Measurements from ENCODE around the gene SYNPO2L. TPM values are rescaled to one million over a fixed set of nuclear protein-coding genes. Genes with fewer than 3 reads are reported as not detected.

The SYNPO2L gene
- polyA plus RNA-seq, 1 donor from 2014 or later: not detected

GRCh38 chr10:73641328-73642060, 14.3 kb downstream of the SYNPO2L start, which contains the start of gene MYOZ1:
MYOZ1 (minus strand) TSS chr10:73641474; CDS start chr10:73640017, 1,457 bp downstream.
- no peaks in the 10 kb centered on the region for H4K20me1 ChIP-seq (ENCODE audit: insufficient read depth)
- H3K9me3 ChIP-seq (ENCODE audit: low read length): no peaks in the 10 kb centered on the region
- no peaks in the 10 kb centered on the region for H3K27me3 ChIP-seq (ENCODE audit: insufficient read depth, low read depth, low read length)
- TF ChIP-seq RAD21 (conservative IDR thresholded peaks at IDR 0.05) (no peak), EP300 (conservative IDR thresholded peaks at IDR 0.05; ENCODE audit: poor library complexity, severe bottlenecking) (no peak), CTCF (IDR thresholded peaks at IDR 0.05; ENCODE audit: poor library complexity, severe bottlenecking) (no peak), EZH2 (IDR thresholded peaks at IDR 0.05; ENCODE audit: borderline replicate concordance, insufficient read depth, low read length, poor library complexity, severe bottlenecking) (no peak), TAF1 (IDR thresholded peaks at IDR 0.05; ENCODE audit: low read depth) (no peak)
- no peaks in the 10 kb centered on the region for H3K79me2 ChIP-seq (replicated peaks; ENCODE audit: insufficient read depth, low read length)
- no peak within 1 kb of the TSS for H2AFZ ChIP-seq (ENCODE audit: low read depth, low read length)
- no peak within 1 kb of the TSS for H3K27ac ChIP-seq (ENCODE audit: low read length)
- no peaks in the 10 kb centered on the region for H3K9me2 ChIP-seq (ENCODE audit: insufficient read depth, low read length)
- H3F3A ChIP-seq (ENCODE audit: insufficient read depth, low read length, poor library complexity, severe bottlenecking): no peaks in the 10 kb centered on the region
- no peak within 1 kb of the TSS for H3K4me3 ChIP-seq (ENCODE audit: low read length)
- no peaks in the 10 kb centered on the region for H3K36me3 ChIP-seq (ENCODE audit: insufficient read depth, low read length)
- no peak within 1 kb of the TSS for H3K9ac ChIP-seq (ENCODE audit: low read length)
- no peak within 1 kb of the TSS for H3K4me2 ChIP-seq (ENCODE audit: low read length)

DNA sequence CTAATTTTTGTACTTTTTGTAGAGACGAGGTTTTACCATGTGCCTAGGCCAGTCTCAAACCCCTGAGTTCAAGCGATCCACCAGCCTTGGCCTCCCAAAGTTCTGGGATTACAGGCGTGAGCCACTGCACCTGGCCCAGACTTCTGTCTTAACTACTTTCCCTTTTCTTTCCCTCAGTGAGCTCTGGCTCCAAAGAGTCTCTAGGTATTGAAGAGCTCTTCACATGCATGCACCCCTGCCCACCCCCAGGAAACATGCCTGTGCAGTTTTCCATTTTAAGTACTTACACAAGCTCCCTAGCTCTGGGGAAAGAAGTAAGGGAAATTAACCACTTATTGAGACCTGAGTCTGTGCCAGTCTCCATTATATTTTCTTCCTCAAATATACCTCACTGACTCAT, 16.5 kb downstream of the SYNPO2L start:
- H3K27ac ChIP-seq (ENCODE audit: low read length): no peak overlapping the region
- H2AFZ ChIP-seq (ENCODE audit: low read depth, low read length): no peak overlapping the region
- H3F3A ChIP-seq (ENCODE audit: insufficient read depth, low read length, poor library complexity, severe bottlenecking): no peaks in the 10 kb centered on the region
- H3K9ac ChIP-seq (ENCODE audit: low read length): no peak overlapping the region
- H3K9me3 ChIP-seq (ENCODE audit: low read length): no peaks in the 10 kb centered on the region
- H3K4me3 ChIP-seq (ENCODE audit: low read length): no peak overlapping the region
- no peaks in the 10 kb centered on the region for H4K20me1 ChIP-seq (ENCODE audit: insufficient read depth)
- TF ChIP-seq MXI1 (conservative IDR thresholded peaks at IDR 0.05; ENCODE audit: poor library complexity, severe bottlenecking): no peak
- no peak for TF ChIP-seq POLR2AphosphoS5 (IDR thresholded peaks at IDR 0.05)
- no peak for TF ChIP-seq CTCF (IDR thresholded peaks at IDR 0.05; ENCODE audit: poor library complexity, severe bottlenecking)
- TF ChIP-seq SMC3 (conservative IDR thresholded peaks at IDR 0.05; ENCODE audit: poor library complexity): no peak
- no peak for TF ChIP-seq TAF1 (IDR thresholded peaks at IDR 0.05; ENCODE audit: low read depth)
- no peak for TF ChIP-seq EZH2 (IDR thresholded peaks at IDR 0.05; ENCODE audit: borderline replicate concordance, insufficient read depth, low read length, poor library complexity, severe bottlenecking)
- no peak for TF ChIP-seq RAD21 (conservative IDR thresholded peaks at IDR 0.05)
- TF ChIP-seq, protein P1, sequence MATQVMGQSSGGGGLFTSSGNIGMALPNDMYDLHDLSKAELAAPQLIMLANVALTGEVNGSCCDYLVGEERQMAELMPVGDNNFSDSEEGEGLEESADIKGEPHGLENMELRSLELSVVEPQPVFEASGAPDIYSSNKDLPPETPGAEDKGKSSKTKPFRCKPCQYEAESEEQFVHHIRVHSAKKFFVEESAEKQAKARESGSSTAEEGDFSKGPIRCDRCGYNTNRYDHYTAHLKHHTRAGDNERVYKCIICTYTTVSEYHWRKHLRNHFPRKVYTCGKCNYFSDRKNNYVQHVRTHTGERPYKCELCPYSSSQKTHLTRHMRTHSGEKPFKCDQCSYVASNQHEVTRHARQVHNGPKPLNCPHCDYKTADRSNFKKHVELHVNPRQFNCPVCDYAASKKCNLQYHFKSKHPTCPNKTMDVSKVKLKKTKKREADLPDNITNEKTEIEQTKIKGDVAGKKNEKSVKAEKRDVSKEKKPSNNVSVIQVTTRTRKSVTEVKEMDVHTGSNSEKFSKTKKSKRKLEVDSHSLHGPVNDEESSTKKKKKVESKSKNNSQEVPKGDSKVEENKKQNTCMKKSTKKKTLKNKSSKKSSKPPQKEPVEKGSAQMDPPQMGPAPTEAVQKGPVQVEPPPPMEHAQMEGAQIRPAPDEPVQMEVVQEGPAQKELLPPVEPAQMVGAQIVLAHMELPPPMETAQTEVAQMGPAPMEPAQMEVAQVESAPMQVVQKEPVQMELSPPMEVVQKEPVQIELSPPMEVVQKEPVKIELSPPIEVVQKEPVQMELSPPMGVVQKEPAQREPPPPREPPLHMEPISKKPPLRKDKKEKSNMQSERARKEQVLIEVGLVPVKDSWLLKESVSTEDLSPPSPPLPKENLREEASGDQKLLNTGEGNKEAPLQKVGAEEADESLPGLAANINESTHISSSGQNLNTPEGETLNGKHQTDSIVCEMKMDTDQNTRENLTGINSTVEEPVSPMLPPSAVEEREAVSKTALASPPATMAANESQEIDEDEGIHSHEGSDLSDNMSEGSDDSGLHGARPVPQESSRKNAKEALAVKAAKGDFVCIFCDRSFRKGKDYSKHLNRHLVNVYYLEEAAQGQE (IDR thresholded peaks at IDR 0.05; ENCODE audit: borderline replicate concordance): no peak
- TF ChIP-seq EP300 (conservative IDR thresholded peaks at IDR 0.05; ENCODE audit: poor library complexity, severe bottlenecking): no peak
- H3K4me2 ChIP-seq (ENCODE audit: low read length): no peak overlapping the region
- no peaks in the 10 kb centered on the region for H3K27me3 ChIP-seq (ENCODE audit: insufficient read depth, low read depth, low read length)
- H3K9me2 ChIP-seq (ENCODE audit: insufficient read depth, low read length): no peaks in the 10 kb centered on the region
- H3K79me2 ChIP-seq (replicated peaks; ENCODE audit: insufficient read depth, low read length): no peaks in the 10 kb centered on the region
- no peaks in the 10 kb centered on the region for H3K36me3 ChIP-seq (ENCODE audit: insufficient read depth, low read length)
